ENCODE results near the gene EVL.
"Not testable (repeated sequence)": the region's sequence is repeated elsewhere in the genome, so short reads cannot be mapped to it uniquely, and the experiment has no call there.

The EVL gene

GRCh38 chr14:100060760-100061159 is 4.5 kb upstream of the EVL start:
- H3K27me3 ChIP-seq (ENCODE audit: low read depth, low read length), result no peaks in the 10 kb centered on the region
- no peak overlapping the region for H3K27ac ChIP-seq (ENCODE audit: low read length)
- no peaks in the 10 kb centered on the region for H3K36me3 ChIP-seq (replicated peaks; ENCODE audit: low read depth, low read length)
- no peak for TF ChIP-seq EZH2phosphoT487 (IDR thresholded peaks at IDR 0.05; ENCODE audit: low read depth)
- TF ChIP-seq CTCF (IDR thresholded peaks at IDR 0.05; ENCODE audit: low read depth, low read length), result no peak
- no peaks in the 10 kb centered on the region for H4K20me1 ChIP-seq (ENCODE audit: insufficient read depth, low read length)
- H3K4me1 ChIP-seq (ENCODE audit: low read length), result peaks cover 15% of the 10 kb centered on the region
- no peak overlapping the region for H3K4me3 ChIP-seq (ENCODE audit: low read length)
- H3K4me2 ChIP-seq (ENCODE audit: low read length), result no peak overlapping the region
- H3K9ac ChIP-seq (ENCODE audit: low read length), result no peak overlapping the region
- no peaks in the 10 kb centered on the region for H3K9me3 ChIP-seq (ENCODE audit: insufficient read depth, low read length)
- H3K79me2 ChIP-seq (ENCODE audit: low read length), result no peaks in the 10 kb centered on the region
- no peak overlapping the region for H2AFZ ChIP-seq (ENCODE audit: low read depth, low read length)

- Histone ChIP-seq H3K4me1 (ENCODE audit: low read length) (peaks cover 15% of the 10 kb centered on the region), H3K4me3 (ENCODE audit: low read length) (no peak overlapping the region), H3K4me2 (ENCODE audit: low read length) (no peak overlapping the region), H2AFZ (ENCODE audit: low read depth, low read length) (no peak overlapping the region), H3K27me3 (ENCODE audit: low read depth, low read length) (no peaks in the 10 kb centered on the region), H3K9ac (ENCODE audit: low read length) (no peak overlapping the region), H3K27ac (ENCODE audit: low read length) (no peak overlapping the region), H3K9me3 (ENCODE audit: insufficient read depth, low read length) (no peaks in the 10 kb centered on the region), H3K79me2 (ENCODE audit: low read length) (no peaks in the 10 kb centered on the region), H4K20me1 (ENCODE audit: insufficient read depth, low read length) (no peaks in the 10 kb centered on the region), H3K36me3 (replicated peaks; ENCODE audit: low read depth, low read length) (no peaks in the 10 kb centered on the region)
- TF ChIP-seq CTCF (IDR thresholded peaks at IDR 0.05; ENCODE audit: low read depth, low read length), result no peak
- TF ChIP-seq EZH2phosphoT487 (IDR thresholded peaks at IDR 0.05; ENCODE audit: low read depth), result no peak
These were observed 2.6 kb upstream of the EVL start for GRCh38 chr14:100062590-100062989.

GRCh38 chr14:100063314-100063941 is 1.8 kb upstream of the EVL start:
- no peak overlapping the region for H3K4me2 ChIP-seq (ENCODE audit: low read length)
- TF ChIP-seq CTCF (IDR thresholded peaks at IDR 0.05; ENCODE audit: low read depth, low read length), result no peak
- TF ChIP-seq EZH2phosphoT487 (IDR thresholded peaks at IDR 0.05; ENCODE audit: low read depth), result no peak
- H4K20me1 ChIP-seq (ENCODE audit: insufficient read depth, low read length), result no peaks in the 10 kb centered on the region
- no peak overlapping the region for H3K27ac ChIP-seq (ENCODE audit: low read length)
- no peaks in the 10 kb centered on the region for H3K36me3 ChIP-seq (replicated peaks; ENCODE audit: low read depth, low read length)
- H3K9me3 ChIP-seq (ENCODE audit: insufficient read depth, low read length), result no peaks in the 10 kb centered on the region
- H3K79me2 ChIP-seq (ENCODE audit: low read length), result no peaks in the 10 kb centered on the region
- peaks cover 16% of the 10 kb centered on the region for H3K4me1 ChIP-seq (ENCODE audit: low read length)
- H3K4me3 ChIP-seq (ENCODE audit: low read length), result no peak overlapping the region
- no peak overlapping the region for H2AFZ ChIP-seq (ENCODE audit: low read depth, low read length)
- no peak overlapping the region for H3K9ac ChIP-seq (ENCODE audit: low read length)
- H3K27me3 ChIP-seq (ENCODE audit: low read depth, low read length), result no peaks in the 10 kb centered on the region

- Histone ChIP-seq H3K4me1 (ENCODE audit: low read length) (peaks cover 20% of the 10 kb centered on the region), H3K4me3 (ENCODE audit: low read length) (peak overlapping the region; percentile 30; the same call in 1 of the 2 replicates), H2AFZ (ENCODE audit: low read depth, low read length) (0 out of 2 replicates have a peak overlapping the region, but pooled peaks have one; percentile 4), H3K4me2 (ENCODE audit: low read length) (peak overlapping the region; percentile 54)
- H3K27ac ChIP-seq (ENCODE audit: low read length); H3K36me3 ChIP-seq (replicated peaks; ENCODE audit: low read depth, low read length); H4K20me1 ChIP-seq (ENCODE audit: insufficient read depth, low read length); H3K79me2 ChIP-seq (ENCODE audit: low read length); H3K9me3 ChIP-seq (ENCODE audit: insufficient read depth, low read length); H3K27me3 ChIP-seq (ENCODE audit: low read depth, low read length); H3K9ac ChIP-seq (ENCODE audit: low read length): not testable (repeated sequence)
These were observed 708 bp upstream of the EVL start for GRCh38 chr14:100064335-100065092.
